Body of pancreas (tissue), 4 donors: ENCODE measurements around the gene LCLAT1.

ENCODE experiments used
- POLR2A ChIP-seq, 3 donors: fragments of 450-650 bp; IDR thresholded peaks; one replicate each; pipeline ENCODE4 v1.6.1; 2016; ENCODE audit warnings: antibody characterized with exemption in 3 of 3, mild to moderate bottlenecking in 2 of 3
- TF ChIP-seq, protein P1 (sequence below), 7 experiments: fragments of 450-650 bp in 4 of 7; fragments of 200-600 bp in 3 of 7; sonication (generic) in 3 of 7; IDR thresholded peaks; one replicate each; pipeline ENCODE4 v1.5.1; 2016 to 2019; ENCODE audit warnings: antibody characterized with exemption in 7 of 7

DNA sequence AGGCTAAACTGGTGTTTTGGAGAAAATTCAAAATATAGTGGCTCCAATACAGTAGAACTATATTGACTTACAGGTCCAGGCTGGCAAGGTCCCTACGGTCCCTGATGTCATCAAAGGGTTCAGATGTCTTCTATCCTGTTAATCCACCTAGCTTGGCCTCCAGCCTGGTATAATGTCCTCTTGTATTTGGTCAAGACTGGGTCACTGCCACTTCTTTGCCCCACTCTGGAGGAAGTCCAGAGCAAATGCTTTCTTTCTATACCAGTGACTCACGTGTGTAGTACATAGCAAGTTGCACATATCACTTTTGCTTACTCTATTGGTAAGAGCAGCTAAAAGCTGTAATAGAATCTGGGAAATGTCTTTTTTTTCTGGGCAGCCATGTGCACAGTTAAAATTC lies 80.8 kb downstream of the LCLAT1 start:
- TF ChIP-seq, protein P1, sequence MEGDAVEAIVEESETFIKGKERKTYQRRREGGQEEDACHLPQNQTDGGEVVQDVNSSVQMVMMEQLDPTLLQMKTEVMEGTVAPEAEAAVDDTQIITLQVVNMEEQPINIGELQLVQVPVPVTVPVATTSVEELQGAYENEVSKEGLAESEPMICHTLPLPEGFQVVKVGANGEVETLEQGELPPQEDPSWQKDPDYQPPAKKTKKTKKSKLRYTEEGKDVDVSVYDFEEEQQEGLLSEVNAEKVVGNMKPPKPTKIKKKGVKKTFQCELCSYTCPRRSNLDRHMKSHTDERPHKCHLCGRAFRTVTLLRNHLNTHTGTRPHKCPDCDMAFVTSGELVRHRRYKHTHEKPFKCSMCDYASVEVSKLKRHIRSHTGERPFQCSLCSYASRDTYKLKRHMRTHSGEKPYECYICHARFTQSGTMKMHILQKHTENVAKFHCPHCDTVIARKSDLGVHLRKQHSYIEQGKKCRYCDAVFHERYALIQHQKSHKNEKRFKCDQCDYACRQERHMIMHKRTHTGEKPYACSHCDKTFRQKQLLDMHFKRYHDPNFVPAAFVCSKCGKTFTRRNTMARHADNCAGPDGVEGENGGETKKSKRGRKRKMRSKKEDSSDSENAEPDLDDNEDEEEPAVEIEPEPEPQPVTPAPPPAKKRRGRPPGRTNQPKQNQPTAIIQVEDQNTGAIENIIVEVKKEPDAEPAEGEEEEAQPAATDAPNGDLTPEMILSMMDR (IDR thresholded peaks at IDR 0.05), result no peak
- no peak for TF ChIP-seq POLR2A (IDR thresholded peaks at IDR 0.05)
